Upper lobe of left lung (tissue), 6 donors: ENCODE results near the gene APOBR. TPM values are rescaled to one million over a fixed set of nuclear protein-coding genes. Genes with fewer than 3 reads are reported as not detected.
A peak's percentile ranks its signal among the peaks of the same experiment; 100 is the strongest.
"Not testable (repeated sequence)": the region's sequence is repeated elsewhere in the genome, so short reads cannot be mapped to it uniquely, and the experiment has no call there.

ENCODE experiments used
- ATAC-seq, 2 donors: fragments of 200-7000 bp; cut with Tn5 transposase; one replicate each; pipeline ENCODE4 v1.9.1; 2022; ENCODE audit warnings: mild to moderate bottlenecking in 2 of 2, moderate library complexity in 2 of 2; ENCODE audit not compliant: low FRiP score in 2 of 2
- DNase-seq, 2 donors: peaks; one replicate each; pipeline ENCODE4 v3.0.0-alpha.2; 2019 to 2020
- H3K27ac ChIP-seq, 4 donors: fragments of 200-600 bp; sonication (generic); one replicate each; pipeline ENCODE4 v1.5.1; 2016 to 2019
- H3K27me3 ChIP-seq, 4 donors: fragments of 200-600 bp; sonication (generic); one replicate each; pipeline ENCODE4 v1.5.1; 2017 to 2019
- H3K36me3 ChIP-seq, 4 donors: fragments of 200-600 bp; sonication (generic); one replicate each; pipeline ENCODE4 v1.5.1; 2016 to 2019
- H3K4me1 ChIP-seq, 4 donors: fragments of 200-600 bp; sonication (generic); one replicate each; pipeline ENCODE4 v1.5.1; 2018 to 2019
- H3K4me3 ChIP-seq, 4 donors: fragments of 200-600 bp; sonication (generic); one replicate each; pipeline ENCODE4 v1.5.1; 2017 to 2019; ENCODE audit warnings: mild to moderate bottlenecking in 2 of 4, moderate library complexity in 1 of 4
- H3K9me3 ChIP-seq, 4 donors: fragments of 200-600 bp; sonication (generic); one replicate each; pipeline ENCODE4 v1.5.1; 2018 to 2019
- CTCF ChIP-seq, 6 experiments: fragments of 450-650 bp in 4 of 6; fragments of 200-600 bp in 2 of 6; sonication (generic) in 2 of 6; IDR thresholded peaks; one replicate each; pipeline ENCODE4 v1.5.1; 2016 to 2019; ENCODE audit warnings: antibody characterized with exemption in 6 of 6
- EP300 ChIP-seq, 4 donors: sonication (generic); formaldehyde crosslinking; IDR thresholded peaks; one replicate each; pipeline ENCODE4 v1.5.1; 2017; ENCODE audit warnings: antibody characterized with exemption in 4 of 4, control low read depth in 2 of 4
- POLR2A ChIP-seq, 4 donors: fragments of 450-650 bp; IDR thresholded peaks; one replicate each; pipeline ENCODE4 v1.5.1; 2016 to 2017; ENCODE audit warnings: antibody characterized with exemption in 4 of 4, mild to moderate bottlenecking in 2 of 4
- POLR2AphosphoS5 ChIP-seq, 2 donors: sonication (generic); formaldehyde crosslinking; IDR thresholded peaks; one replicate each; pipeline ENCODE4 v1.5.1; 2017; ENCODE audit warnings: antibody characterized with exemption in 2 of 2
- WGBS, 2 donors: methylation state at CpG; one replicate each; pipeline ENCODE4 v1.1.5; 2017 to 2018; 5-methylcytosine and 5-hydroxymethylcytosine counted together
- total RNA-seq, 6 donors: library from RNA; depleted of rRNA in 4 of 6; stranded (reverse); fragments of >200 nt in 4 of 6; gene quantifications; one replicate each; pipeline versions ENCODE4 v1.1.0 to v1.2.1, GENCODE V29; 2016 to 2021
- donor health status: DM: no; HTN: no; CAD: no; lungs with moderate emphysema.
- donor health status: DM: no; HTN: yes; CAD: no; lungs with severe emphysema.

Gene APOBR
- total RNA-seq, 6 donors from 2014 or later, result 17.0 to 45.0 (median 33.4) TPM

DNA sequence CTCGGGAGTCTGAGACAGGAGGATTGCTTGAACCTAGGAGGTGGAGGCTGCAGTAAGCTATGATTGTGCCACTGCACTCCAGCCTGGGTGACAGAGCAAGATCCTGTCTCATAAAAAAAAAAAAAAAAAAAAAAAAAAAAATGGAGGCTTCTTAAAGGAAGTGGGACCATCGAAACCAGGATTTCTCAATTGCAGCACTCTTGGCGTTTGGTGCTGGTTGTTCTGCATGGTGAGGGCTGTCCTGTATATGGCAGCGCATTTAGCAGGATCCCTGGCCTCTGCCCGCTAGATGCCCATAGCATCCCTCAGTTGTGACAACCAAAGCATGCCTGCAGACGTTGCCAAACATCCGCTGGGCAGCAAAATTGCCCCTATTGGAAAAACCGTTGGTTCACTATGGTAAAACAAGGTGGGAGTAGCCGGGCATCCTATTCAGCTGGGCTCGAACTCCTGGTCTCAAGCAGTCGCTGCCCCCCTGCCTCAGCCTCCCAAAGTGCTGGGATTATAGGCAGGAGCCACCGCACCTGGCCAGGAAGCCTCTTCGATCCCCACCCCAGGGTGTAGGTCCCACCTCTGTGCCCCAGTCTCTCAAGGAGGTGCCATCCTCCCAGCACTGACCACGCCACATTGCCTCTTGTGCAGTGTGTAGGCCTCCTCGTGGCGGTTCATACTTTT lies 15.8 kb upstream of the APOBR start:
- H3K4me3 ChIP-seq, result no peak overlapping the region
- H3K4me1 ChIP-seq, result no peaks in the 10 kb centered on the region
- H3K9me3 ChIP-seq, result no peaks in the 10 kb centered on the region
- WGBS, 2 donors, result 80 to 91% methylated on average over 13 to 15 of the region's 16 CpGs
- no peaks in the 10 kb centered on the region for H3K27me3 ChIP-seq
- TF ChIP-seq EP300 (IDR thresholded peaks at IDR 0.05) (no peak), POLR2A (IDR thresholded peaks at IDR 0.05) (no peak), CTCF (IDR thresholded peaks at IDR 0.05) (no peak), POLR2AphosphoS5 (IDR thresholded peaks at IDR 0.05) (no peak)
- no peak overlapping the region for H3K27ac ChIP-seq
- H3K36me3 ChIP-seq, result peaks cover 28 to 96% (median 83%) of the 10 kb centered on the region in 4 donors
- DNase-seq (no peak), ATAC-seq (no peak)

- Histone ChIP-seq H3K4me1 (no peaks in the 10 kb centered on the region), H3K36me3 (peaks cover 25 to 93% (median 79%) of the 10 kb centered on the region in 4 donors), H3K9me3 (no peaks in the 10 kb centered on the region), H3K4me3 (no peak overlapping the region), H3K27me3 (no peaks in the 10 kb centered on the region), H3K27ac (no peak overlapping the region)
- DNase-seq (no peak), ATAC-seq (no peak)
- no peak for TF ChIP-seq CTCF (IDR thresholded peaks at IDR 0.05)
- TF ChIP-seq EP300 (IDR thresholded peaks at IDR 0.05), result no peak
- no peak for TF ChIP-seq POLR2AphosphoS5 (IDR thresholded peaks at IDR 0.05)
- TF ChIP-seq POLR2A (IDR thresholded peaks at IDR 0.05), result no peak
- WGBS, 2 donors, result 93 to 95% methylated on average over 13 of the region's 13 CpGs
These were observed 12.4 kb upstream of the APOBR start for GRCh38 chr16:28482026-28482425.

GRCh38 chr16:28483361-28483760 lies 11.1 kb upstream of the APOBR start:
- H3K27me3 ChIP-seq, DNase-seq, H3K9me3 ChIP-seq, H3K27ac ChIP-seq, H3K4me3 ChIP-seq, ATAC-seq, H3K4me1 ChIP-seq: not testable (repeated sequence)
- WGBS, 2 donors, result 97 to 98% methylated on average over 5 of the region's 5 CpGs
- peaks cover 18 to 93% (median 78%) of the 10 kb centered on the region in 4 donors for H3K36me3 ChIP-seq

DNA sequence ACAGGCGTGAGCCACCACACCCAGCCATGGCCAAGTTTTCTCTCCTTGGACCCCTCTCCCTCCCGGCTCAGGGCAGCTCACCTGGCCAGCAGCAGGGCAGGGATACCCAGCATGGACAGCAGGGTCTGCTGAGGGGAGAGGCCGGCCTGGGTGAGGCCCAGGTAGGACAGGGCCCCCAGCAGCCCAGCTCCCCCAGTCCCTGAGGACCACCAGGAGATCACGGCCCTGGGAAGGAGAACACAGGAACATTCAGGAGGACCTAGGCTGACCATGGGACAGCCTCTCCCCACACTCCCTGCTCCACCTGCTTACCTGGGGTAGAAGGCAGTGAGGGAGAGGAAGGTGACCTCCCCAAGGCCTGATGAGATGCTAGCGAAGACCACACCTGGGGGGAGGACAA lies 8.2 kb upstream of the APOBR start:
- Histone ChIP-seq H3K36me3 (peaks cover 28 to 77% (median 62%) of the 10 kb centered on the region in 4 donors), H3K4me3 (no peak overlapping the region), H3K27ac (no peak overlapping the region), H3K4me1 (peaks cover 13 to 22% (median 16%) of the 10 kb centered on the region in 4 donors), H3K27me3 (no peaks in the 10 kb centered on the region), H3K9me3 (no peaks in the 10 kb centered on the region)
- no peak for ATAC-seq
- WGBS, 2 donors, result 93 to 100% methylated on average over 3 to 5 of the region's 5 CpGs
- no peak for DNase-seq
- TF ChIP-seq EP300 (IDR thresholded peaks at IDR 0.05) (no peak), CTCF (IDR thresholded peaks at IDR 0.05) (no peak), POLR2AphosphoS5 (IDR thresholded peaks at IDR 0.05) (no peak), POLR2A (IDR thresholded peaks at IDR 0.05) (no peak)

- peaks cover 18 to 51% (median 31%) of the 10 kb centered on the region in 4 donors for H3K4me1 ChIP-seq
- H3K36me3 ChIP-seq, result peaks cover 11 to 33% (median 26%) of the 10 kb centered on the region in 4 donors
- no peaks in the 10 kb centered on the region for H3K9me3 ChIP-seq
- TF ChIP-seq EP300 (IDR thresholded peaks at IDR 0.05) (no peak), CTCF (IDR thresholded peaks at IDR 0.05) (peak in 2 of 6 experiments; percentile 3 to 33)
- DNase-seq (peak; percentile 54 to 84), ATAC-seq (peak; percentile 32 to 46)
- H3K27ac ChIP-seq, result peak overlapping the region; percentile 92 to 98 (median 94)
- 1% methylated on average over 11 to 38 of the region's 42 CpGs for WGBS, 2 donors
- H3K4me3 ChIP-seq, result peak overlapping the region; percentile 79 to 95 (median 86)
- no peaks in the 10 kb centered on the region for H3K27me3 ChIP-seq
These were observed 3.0 kb upstream of the APOBR start for GRCh38 chr16:28491230-28491969.
